NOMO-1 treated with DMSO at 0.1 percent for 48 hours (cell line): Measurements from ENCODE around the gene MEX3A.
"Not testable (repeated sequence)": the region's sequence is repeated elsewhere in the genome, so short reads cannot be mapped to it uniquely, and the experiment has no call there.

Source experiments
- DNase-seq: peaks from one replicate; lab custom pipeline; 2025; ENCODE audit not compliant: unreplicated experiment; lab: John Stamatoyannopoulos, UW

MEX3A gene

GRCh38 chr1:156056326-156056849 is 25.9 kb downstream of the MEX3A start:
- DNase-seq = no peak

DNA sequence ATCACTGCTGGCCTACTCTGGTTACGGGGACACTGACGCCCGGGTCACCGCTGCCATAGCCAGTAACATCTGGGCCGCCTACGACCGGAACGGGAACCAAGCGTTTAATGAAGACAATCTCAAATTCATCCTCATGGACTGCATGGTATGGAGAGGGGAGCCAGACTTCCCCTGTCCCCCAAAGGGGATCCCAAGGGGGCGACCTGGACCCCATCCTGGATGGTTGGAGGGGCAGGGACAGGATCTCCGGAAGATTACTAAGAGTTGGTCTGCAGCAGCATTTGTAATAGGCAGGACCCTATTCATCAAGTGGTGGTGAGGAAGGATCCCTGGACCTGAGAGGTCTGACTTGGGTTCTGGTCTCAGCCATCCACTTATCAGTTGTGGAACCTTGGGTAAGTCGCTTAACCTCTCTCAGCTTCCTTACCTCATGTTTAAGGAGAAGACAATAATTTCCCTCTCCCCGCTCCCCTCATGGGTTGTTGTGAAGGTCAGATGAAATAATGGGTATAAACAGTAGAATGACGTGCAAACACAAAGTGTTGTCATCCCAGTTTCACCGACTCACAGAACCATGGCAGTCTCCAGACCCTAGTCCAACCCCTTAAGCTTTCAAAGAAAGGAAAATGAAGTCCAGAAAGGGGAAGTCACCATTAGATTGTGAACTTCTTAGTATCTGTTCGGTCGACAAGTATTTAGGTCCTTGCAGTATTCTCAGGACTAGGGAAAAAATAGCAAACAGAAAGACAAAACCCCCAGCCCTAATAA is 26.8 kb downstream of the MEX3A start:
- peak; percentile 66 for DNase-seq

DNA sequence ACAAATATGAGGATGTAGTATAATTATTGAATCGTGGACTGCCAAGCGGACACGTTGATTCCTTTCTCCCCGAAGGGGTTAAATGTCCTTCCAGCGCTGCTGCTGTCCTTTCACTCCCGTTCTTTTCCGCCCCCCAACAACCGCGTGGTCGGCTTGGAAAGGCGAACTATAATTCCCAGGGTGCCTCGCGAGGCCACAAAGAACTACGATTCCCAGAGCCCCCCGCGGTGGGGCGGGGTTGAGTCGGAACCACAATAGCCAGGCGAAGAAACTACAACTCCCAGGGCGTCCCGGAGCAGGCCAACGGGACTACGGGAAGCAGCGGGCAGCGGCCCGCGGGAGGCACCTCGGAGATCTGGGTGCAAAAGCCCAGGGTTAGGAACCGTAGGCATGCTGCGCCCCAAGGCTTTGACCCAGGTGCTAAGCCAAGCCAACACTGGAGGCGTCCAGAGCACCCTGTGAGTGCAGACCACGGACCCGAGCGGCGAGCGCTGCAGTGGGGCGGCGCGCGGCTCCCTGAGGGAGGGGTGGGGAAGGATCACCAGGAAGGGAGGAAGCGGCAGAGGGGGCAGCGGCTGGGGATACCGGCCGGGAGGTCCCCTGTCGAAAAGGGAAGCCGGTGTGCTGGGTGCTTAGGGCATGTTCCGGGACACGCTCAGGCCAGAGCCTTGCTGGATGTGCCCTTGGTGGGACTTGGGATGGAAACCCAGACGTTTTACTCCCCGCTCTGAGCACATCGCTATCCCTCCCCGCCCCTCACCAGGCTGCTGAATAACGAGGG is 27.6 kb downstream of the MEX3A start, which contains the start of gene LAMTOR2:
LAMTOR2 (plus strand) TSS at position 283 of the 781 bp plus-strand sequence; CDS start at position 391, 108 bp downstream.
- DNase-seq = peak; percentile 97

- peak; percentile 72 for DNase-seq
Observed at GRCh38 chr1:156053768-156054499, 28.3 kb downstream of the MEX3A start, which contains the start of gene UBQLN4. Gene UBQLN4, minus strand, starts transcription at chr1:156053798. Its CDS starts 97 bp downstream, at chr1:156053701.

GRCh38 chr1:156052862-156053767 is 29.1 kb downstream of the MEX3A start:
- peak; percentile 63 for DNase-seq

DNA sequence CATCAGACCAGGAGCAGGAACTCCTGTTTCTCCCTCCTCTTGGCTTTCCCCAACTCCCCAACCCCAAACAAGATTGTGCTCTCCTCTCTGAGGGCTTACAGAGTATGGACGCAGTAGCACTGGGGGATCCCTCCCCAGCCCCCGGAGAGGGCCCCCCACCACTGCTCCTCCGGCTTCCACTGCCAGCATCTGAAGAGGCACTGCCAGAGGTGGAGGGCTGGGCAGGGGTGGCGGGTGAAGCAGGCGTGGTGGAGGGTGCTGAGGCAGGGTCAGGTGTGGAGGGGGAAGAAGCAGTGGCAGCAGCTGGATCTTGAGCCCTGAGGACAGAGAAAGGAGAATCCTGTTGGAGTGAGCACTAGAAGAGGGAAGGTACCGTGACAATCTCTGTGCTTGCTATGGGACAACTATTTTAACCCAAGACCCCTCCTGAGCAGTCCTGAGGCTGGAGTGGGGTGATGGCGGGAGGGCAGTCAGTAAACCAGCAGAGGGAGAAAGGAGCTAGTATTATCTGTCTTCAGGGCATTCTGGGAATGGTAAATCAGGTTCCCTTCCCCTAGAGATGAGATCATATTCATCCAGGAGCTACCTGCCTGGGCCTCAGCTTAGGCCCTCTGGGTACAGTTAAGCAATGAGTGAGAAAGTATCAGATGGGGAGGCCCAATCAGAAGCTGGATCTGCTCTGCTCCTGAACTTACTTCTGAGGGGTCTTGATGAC is 31.1 kb downstream of the MEX3A start:
- DNase-seq = no peak

- DNase-seq = no peak
Observed at GRCh38 chr1:156050376-156050775, 31.9 kb downstream of the MEX3A start.

- no peak for DNase-seq
Observed at GRCh38 chr1:156048663-156049258, 33.5 kb downstream of the MEX3A start.

DNA sequence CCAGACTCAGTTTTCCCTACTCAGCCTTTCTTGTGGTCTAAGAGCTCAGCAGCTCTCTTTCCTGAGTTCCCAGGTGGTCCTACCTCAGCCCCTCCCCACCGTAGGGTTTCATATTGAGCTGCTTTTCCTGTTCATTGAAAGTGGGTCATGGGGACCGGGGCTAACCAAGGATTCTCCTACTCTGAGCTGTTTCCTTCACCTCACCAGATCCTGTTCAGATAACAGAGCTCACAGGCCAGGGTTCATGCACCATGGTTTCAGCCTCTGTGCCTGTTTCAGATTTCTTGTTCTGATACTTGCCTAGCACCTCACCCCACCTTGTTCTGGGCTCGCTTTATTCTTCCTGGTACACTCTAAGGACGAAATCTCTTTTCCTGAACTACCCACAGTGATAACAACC is 37.2 kb downstream of the MEX3A start:
- DNase-seq = no peak

GRCh38 chr1:156042828-156043227 is 39.4 kb downstream of the MEX3A start:
- DNase-seq = no peak

DNA sequence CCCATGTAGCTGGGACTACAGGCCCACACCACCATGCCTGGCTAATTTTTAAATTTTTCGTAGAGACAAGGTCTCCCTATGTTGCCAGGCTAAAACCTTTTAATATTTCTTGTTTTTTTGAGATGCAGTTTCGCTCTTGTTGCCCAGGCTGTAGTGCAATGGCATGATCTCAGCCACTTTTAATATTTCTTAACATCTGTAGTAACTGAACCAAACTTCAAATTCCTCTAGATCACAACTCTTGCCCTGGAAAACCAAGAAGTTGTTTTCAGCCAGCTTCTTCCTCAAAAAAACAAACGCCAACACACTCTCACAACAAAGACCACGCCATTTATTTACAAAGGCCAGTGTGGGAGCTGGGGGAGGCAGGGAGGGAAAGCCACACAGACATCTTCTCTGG is 47.3 kb downstream of the MEX3A start:
- not testable (repeated sequence) for DNase-seq

DNA sequence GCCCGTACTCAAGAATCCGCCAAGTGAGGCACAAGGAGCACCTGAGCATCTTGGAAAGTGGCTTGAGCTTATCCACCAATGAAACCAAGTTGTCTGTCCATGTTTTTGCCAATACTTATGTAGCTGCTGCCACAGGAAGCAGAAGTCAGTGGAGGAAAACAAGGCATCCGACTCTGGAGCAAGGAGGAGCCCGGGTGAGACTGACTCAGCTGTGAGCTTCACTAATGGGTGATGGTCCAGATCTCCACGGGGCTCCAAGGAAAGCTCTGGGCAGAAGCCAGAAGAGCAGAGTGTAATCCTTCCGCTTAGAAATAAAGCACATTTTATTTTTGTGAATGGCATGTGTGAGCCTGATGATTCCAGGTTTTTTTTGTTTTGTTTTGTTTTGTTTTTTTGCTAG is 49.3 kb downstream of the MEX3A start:
- DNase-seq = no peak

GRCh38 chr1:156026588-156026987 is 55.7 kb downstream of the MEX3A start:
- no peak for DNase-seq

GRCh38 chr1:156025876-156026275 is 56.4 kb downstream of the MEX3A start:
- DNase-seq = no peak

GRCh38 chr1:156024801-156025200 is 57.5 kb downstream of the MEX3A start:
- DNase-seq = no peak
